ENCODE results near the gene ING3.
A peak's percentile ranks its signal among the peaks of the same experiment; 100 is the strongest.
"Not testable (repeated sequence)": the region's sequence is repeated elsewhere in the genome, so short reads cannot be mapped to it uniquely, and the experiment has no call there.

ING3 gene

GRCh38 chr7:120961638-120962173 is 11.1 kb downstream of the ING3 start:
- no peaks in the 10 kb centered on the region for H3K9me3 Mint-ChIP-seq
- H3K4me3 Mint-ChIP-seq: no peak overlapping the region
- ATAC-seq (replicated peaks): no peak
- DNase-seq: no peak
- peak overlapping the region; percentile 0 to 30 for H3K27ac Mint-ChIP-seq
- no peaks in the 10 kb centered on the region for H3K27me3 Mint-ChIP-seq
- peaks cover 4 to 18% of the 10 kb centered on the region in 2 donors for H3K4me1 Mint-ChIP-seq (ENCODE audit: low read depth in 2 of 2)
- H3K36me3 Mint-ChIP-seq (ENCODE audit: insufficient read depth): peaks cover 18% of the 10 kb centered on the region

GRCh38 chr7:120964088-120964487 is 13.5 kb downstream of the ING3 start:
- ATAC-seq (replicated peaks) (no peak), DNase-seq (no peak)
- no peak overlapping the region for H3K4me3 Mint-ChIP-seq
- H3K27ac Mint-ChIP-seq: no peak overlapping the region
- H3K4me1 Mint-ChIP-seq (ENCODE audit: low read depth in 2 of 2): peaks cover 4 to 10% of the 10 kb centered on the region in 2 donors
- H3K9me3 Mint-ChIP-seq: no peaks in the 10 kb centered on the region
- peaks cover 29% of the 10 kb centered on the region for H3K36me3 Mint-ChIP-seq (ENCODE audit: insufficient read depth)
- H3K27me3 Mint-ChIP-seq: no peaks in the 10 kb centered on the region

DNA sequence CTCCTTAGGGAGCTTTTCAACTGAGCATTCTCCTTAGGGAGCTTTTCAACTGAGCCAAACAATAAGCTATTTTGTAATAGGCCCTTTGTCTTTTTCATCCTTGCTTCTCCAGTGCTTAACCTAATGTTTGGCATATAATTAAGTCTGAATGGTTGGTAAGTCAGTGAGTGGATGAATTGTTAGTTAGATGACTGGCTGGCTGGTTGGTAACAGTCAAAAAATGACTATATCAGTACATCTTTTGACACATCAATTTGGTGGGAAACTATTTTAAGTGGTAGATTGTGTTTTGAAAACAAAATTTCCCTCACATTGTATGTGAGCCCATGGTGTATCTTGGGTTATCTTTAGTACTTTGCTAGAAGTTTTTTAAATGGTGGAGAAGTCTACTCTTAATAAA is 16.4 kb downstream of the ING3 start:
- DNase-seq: no peak
- Mint-ChIP-seq H3K27me3 (no peaks in the 10 kb centered on the region), H3K4me1 (ENCODE audit: low read depth in 2 of 2) (peaks cover 0 to 1% of the 10 kb centered on the region in 2 donors), H3K36me3 (ENCODE audit: insufficient read depth) (peaks cover 52% of the 10 kb centered on the region), H3K27ac (peak overlapping the region in 1 of 2 donors; percentile 3), H3K4me3 (no peak overlapping the region), H3K9me3 (no peaks in the 10 kb centered on the region)
- no peak for ATAC-seq (replicated peaks)

DNA sequence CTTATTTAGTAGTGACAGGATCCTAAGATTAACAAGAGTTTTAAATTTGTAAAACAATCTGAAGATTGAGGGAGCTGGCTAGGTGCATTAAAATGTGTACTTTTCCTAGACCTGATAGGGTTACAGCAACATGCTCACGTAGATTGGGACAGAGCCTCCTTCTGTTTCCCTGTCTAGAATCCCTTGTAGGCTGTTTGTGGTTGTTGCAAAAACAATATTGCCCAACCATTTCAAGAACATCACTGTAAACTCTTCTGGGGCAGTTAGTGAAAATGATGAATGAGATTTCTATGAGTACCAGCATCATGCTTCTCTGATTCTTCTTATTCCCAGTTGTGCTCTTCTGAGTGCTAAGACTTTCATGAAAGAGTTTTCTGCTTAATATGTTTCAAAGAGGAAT is 23.3 kb downstream of the ING3 start:
- H3K27me3 Mint-ChIP-seq: no peaks in the 10 kb centered on the region
- no peak for ATAC-seq (replicated peaks)
- H3K4me3 Mint-ChIP-seq: no peak overlapping the region
- no peak for DNase-seq
- no peaks in the 10 kb centered on the region for H3K4me1 Mint-ChIP-seq (ENCODE audit: low read depth in 2 of 2)
- H3K36me3 Mint-ChIP-seq (ENCODE audit: insufficient read depth): peaks cover 67% of the 10 kb centered on the region
- no peak overlapping the region for H3K27ac Mint-ChIP-seq
- no peaks in the 10 kb centered on the region for H3K9me3 Mint-ChIP-seq

GRCh38 chr7:120979765-120980499 is 29.4 kb downstream of the ING3 start:
- ATAC-seq (replicated peaks) (no peak), DNase-seq (no peak)
- Mint-ChIP-seq H3K4me3 (no peak overlapping the region), H3K9me3 (no peaks in the 10 kb centered on the region), H3K27me3 (peaks cover 7 to 9% of the 10 kb centered on the region in 2 donors), H3K4me1 (ENCODE audit: low read depth in 2 of 2) (peaks cover 0 to 3% of the 10 kb centered on the region in 2 donors), H3K27ac (no peak overlapping the region), H3K36me3 (ENCODE audit: insufficient read depth) (peaks cover 15% of the 10 kb centered on the region)

DNA sequence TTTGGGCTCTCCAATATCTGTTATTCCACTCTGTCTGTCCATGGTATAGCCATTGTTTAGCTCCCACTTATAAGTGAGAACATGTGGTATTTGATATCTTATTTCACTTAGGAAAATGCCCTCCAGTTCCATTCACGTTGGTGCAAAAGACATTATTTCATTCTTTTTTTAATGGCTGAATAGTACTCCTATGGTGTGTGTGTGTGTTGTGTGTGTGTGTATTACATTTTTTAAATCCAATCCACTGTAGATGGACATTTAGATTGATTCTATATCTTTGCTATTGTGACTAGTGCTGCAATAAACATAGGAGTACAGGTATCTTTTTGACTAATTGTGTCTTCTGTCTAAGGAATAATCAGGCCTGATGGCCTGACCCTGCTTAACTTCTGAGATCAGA is 30.5 kb downstream of the ING3 start:
- Mint-ChIP-seq H3K4me1 (ENCODE audit: low read depth in 2 of 2) (peaks cover 0 to 3% of the 10 kb centered on the region in 2 donors), H3K27me3 (peaks cover 16 to 17% of the 10 kb centered on the region in 2 donors), H3K27ac (no peak overlapping the region)

GRCh38 chr7:120981888-120982615 is 31.5 kb downstream of the ING3 start:
- DNase-seq: no peak
- H3K4me1 Mint-ChIP-seq (ENCODE audit: low read depth in 2 of 2): peaks cover 0 to 3% of the 10 kb centered on the region in 2 donors
- H3K27ac Mint-ChIP-seq: no peak overlapping the region
- ATAC-seq (replicated peaks): no peak
- peaks cover 26% of the 10 kb centered on the region in 2 donors for H3K27me3 Mint-ChIP-seq
- no peaks in the 10 kb centered on the region for H3K9me3 Mint-ChIP-seq
- H3K36me3 Mint-ChIP-seq (ENCODE audit: insufficient read depth): peaks cover 6% of the 10 kb centered on the region
- no peak overlapping the region for H3K4me3 Mint-ChIP-seq

More for the DNA sequence above, 30.5 kb downstream of the ING3 start:
- DNase-seq (no peak), ATAC-seq (replicated peaks) (no peak)
- Mint-ChIP-seq H3K9me3 (no peaks in the 10 kb centered on the region), H3K4me3 (no peak overlapping the region), H3K36me3 (ENCODE audit: insufficient read depth) (peaks cover 10% of the 10 kb centered on the region)

DNA sequence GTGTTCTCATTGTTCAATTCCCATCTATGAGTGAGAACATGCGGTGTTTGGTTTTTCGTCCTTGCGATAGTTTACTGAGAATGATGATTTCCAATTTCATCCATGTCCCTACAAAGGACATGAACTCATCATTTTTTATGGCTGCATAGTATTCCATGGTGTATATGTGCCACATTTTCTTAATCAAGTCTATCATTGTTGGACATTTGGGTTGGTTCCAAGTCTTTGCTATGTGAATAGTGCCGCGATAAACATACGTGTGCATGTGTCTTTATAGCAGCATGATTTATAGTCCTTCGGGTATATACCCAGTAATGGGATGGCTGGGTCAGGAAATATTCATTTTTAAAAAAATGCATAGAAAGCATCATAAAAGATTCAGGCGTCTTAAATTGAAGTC is 33.0 kb downstream of the ING3 start:
- DNase-seq; ATAC-seq (replicated peaks); H3K9me3 Mint-ChIP-seq; H3K36me3 Mint-ChIP-seq (ENCODE audit: insufficient read depth); H3K27ac Mint-ChIP-seq; H3K4me3 Mint-ChIP-seq: not testable (repeated sequence)
- Mint-ChIP-seq H3K4me1 (ENCODE audit: low read depth in 2 of 2) (peaks cover 10 to 13% of the 10 kb centered on the region in 2 donors), H3K27me3 (peaks cover 39 to 41% of the 10 kb centered on the region in 2 donors)

- Mint-ChIP-seq H3K27me3 (peaks cover 47 to 49% of the 10 kb centered on the region in 2 donors), H3K9me3 (no peaks in the 10 kb centered on the region)
Measured at GRCh38 chr7:120984406-120984805, 33.8 kb downstream of the ING3 start.

GRCh38 chr7:120985130-120985758 is 34.7 kb downstream of the ING3 start:
- Mint-ChIP-seq H3K4me1 (ENCODE audit: low read depth in 2 of 2) (peaks cover 13 to 16% of the 10 kb centered on the region in 2 donors), H3K27ac (no peak overlapping the region), H3K36me3 (ENCODE audit: insufficient read depth) (peaks cover 9% of the 10 kb centered on the region), H3K9me3 (no peaks in the 10 kb centered on the region), H3K4me3 (no peak overlapping the region), H3K27me3 (peaks cover 55 to 57% of the 10 kb centered on the region in 2 donors)
- DNase-seq (no peak), ATAC-seq (replicated peaks) (no peak)

More at GRCh38 chr7:120984406-120984805, 33.8 kb downstream of the ING3 start:
- Mint-ChIP-seq H3K27ac (no peak overlapping the region), H3K4me1 (ENCODE audit: low read depth in 2 of 2) (peaks cover 13 to 16% of the 10 kb centered on the region in 2 donors), H3K4me3 (no peak overlapping the region), H3K36me3 (ENCODE audit: insufficient read depth) (peaks cover 9% of the 10 kb centered on the region)
- DNase-seq (no peak), ATAC-seq (replicated peaks) (no peak)

GRCh38 chr7:120985839-120986238 is 35.3 kb downstream of the ING3 start:
- ATAC-seq (replicated peaks) (no peak), DNase-seq (no peak)
- no peaks in the 10 kb centered on the region for H3K9me3 Mint-ChIP-seq
- peaks cover 9% of the 10 kb centered on the region for H3K36me3 Mint-ChIP-seq (ENCODE audit: insufficient read depth)
- peaks cover 57 to 60% of the 10 kb centered on the region in 2 donors for H3K27me3 Mint-ChIP-seq
- peaks cover 13 to 16% of the 10 kb centered on the region in 2 donors for H3K4me1 Mint-ChIP-seq (ENCODE audit: low read depth in 2 of 2)
- H3K4me3 Mint-ChIP-seq: no peak overlapping the region
- no peak overlapping the region for H3K27ac Mint-ChIP-seq

DNA sequence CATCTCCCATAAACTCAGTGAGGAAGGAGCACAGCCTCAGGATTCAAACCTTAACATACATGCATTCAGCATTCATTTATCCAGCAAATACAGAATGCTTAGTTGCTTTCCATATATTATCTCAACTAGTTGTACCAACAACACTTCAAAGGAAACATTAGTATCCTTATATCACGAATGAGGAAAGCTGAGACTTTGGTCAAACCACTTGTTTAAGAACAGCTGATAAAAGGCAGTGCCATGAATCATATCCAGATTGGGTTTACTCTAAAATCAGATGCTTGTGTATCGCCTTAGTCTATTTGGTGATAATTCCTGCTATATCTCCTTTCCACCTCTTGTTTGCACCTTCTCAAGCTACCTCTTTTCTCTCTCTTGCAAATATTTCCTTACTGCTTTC is 36.1 kb downstream of the ING3 start:
- Mint-ChIP-seq H3K27ac (no peak overlapping the region), H3K27me3 (peaks cover 57 to 65% of the 10 kb centered on the region in 2 donors), H3K4me3 (no peak overlapping the region), H3K9me3 (no peaks in the 10 kb centered on the region), H3K4me1 (ENCODE audit: low read depth in 2 of 2) (peaks cover 13 to 16% of the 10 kb centered on the region in 2 donors), H3K36me3 (ENCODE audit: insufficient read depth) (peaks cover 9% of the 10 kb centered on the region)
- ATAC-seq (replicated peaks) (no peak), DNase-seq (no peak)

GRCh38 chr7:120987280-120987679 is 36.7 kb downstream of the ING3 start:
- H3K36me3 Mint-ChIP-seq (ENCODE audit: insufficient read depth): peaks cover 9% of the 10 kb centered on the region

More at GRCh38 chr7:120987280-120987679, 36.7 kb downstream of the ING3 start:
- Mint-ChIP-seq H3K9me3 (no peaks in the 10 kb centered on the region), H3K27ac (no peak overlapping the region), H3K4me3 (no peak overlapping the region), H3K4me1 (ENCODE audit: low read depth in 2 of 2) (peaks cover 13% of the 10 kb centered on the region in 2 donors), H3K27me3 (peaks cover 63 to 69% of the 10 kb centered on the region in 2 donors)
- no peak for DNase-seq
- no peak for ATAC-seq (replicated peaks)

All from effector memory CD8-positive, alpha-beta T cell (primary cell).